ENCODE measurements around the gene STK24. TPM values are rescaled to one million over a fixed set of nuclear protein-coding genes. Genes with fewer than 3 reads are reported as not detected.

The STK24 gene
- total RNA-seq, 1 experiment from 2014 or later, result 51.2 TPM

GRCh38 chr13:98508685-98509084, 68.2 kb downstream of the STK24 start:
- Mint-ChIP-seq H3K27me3 (ENCODE audit: unreplicated experiment) (no peaks in the 10 kb centered on the region), H3K4me1 (ENCODE audit: low read depth, unreplicated experiment) (peaks cover 11% of the 10 kb centered on the region), H3K36me3 (ENCODE audit: insufficient read depth, unreplicated experiment) (no peaks in the 10 kb centered on the region), H3K4me3 (ENCODE audit: low read depth, unreplicated experiment) (no peak overlapping the region), H3K9me3 (ENCODE audit: low read depth, unreplicated experiment) (no peaks in the 10 kb centered on the region), H3K27ac (ENCODE audit: unreplicated experiment) (peak overlapping the region; percentile 52)
- CTCF ChIA-PET, result no interaction called here
- BruUV-seq (replicated peaks), result no TSS peak
- no peak for TF ChIP-seq CTCF (IDR thresholded peaks at IDR 0.05; ENCODE audit: unreplicated experiment)
- intact Hi-C loops (cut with micrococcal nuclease; ENCODE audit: unreplicated experiment), result no loop called here
- no peak for DNase-seq

- H3K4me3 Mint-ChIP-seq (ENCODE audit: low read depth, unreplicated experiment), result no peak overlapping the region
- no peaks in the 10 kb centered on the region for H3K27me3 Mint-ChIP-seq (ENCODE audit: unreplicated experiment)
- TF ChIP-seq CTCF (IDR thresholded peaks at IDR 0.05; ENCODE audit: unreplicated experiment), result no peak
- DNase-seq, result no peak
- peaks cover 11% of the 10 kb centered on the region for H3K4me1 Mint-ChIP-seq (ENCODE audit: low read depth, unreplicated experiment)
- CTCF ChIA-PET, result interaction anchor here (1.2 kb wide), 1 partner anchor 23 kb away, joined by 4 read pairs; no protein-coding TSS in a partner anchor
- peak overlapping the region; percentile 52 for H3K27ac Mint-ChIP-seq (ENCODE audit: unreplicated experiment)
- no peaks in the 10 kb centered on the region for H3K36me3 Mint-ChIP-seq (ENCODE audit: insufficient read depth, unreplicated experiment)
- intact Hi-C loops (cut with micrococcal nuclease; ENCODE audit: unreplicated experiment), result no loop called here
- BruUV-seq (replicated peaks), result no TSS peak
- no peaks in the 10 kb centered on the region for H3K9me3 Mint-ChIP-seq (ENCODE audit: low read depth, unreplicated experiment)
These were observed 68.6 kb downstream of the STK24 start for GRCh38 chr13:98508280-98508679.

- Mint-ChIP-seq H3K27ac (ENCODE audit: unreplicated experiment) (peak overlapping the region; percentile 72), H3K27me3 (ENCODE audit: unreplicated experiment) (no peaks in the 10 kb centered on the region), H3K4me1 (ENCODE audit: low read depth, unreplicated experiment) (peaks cover 11% of the 10 kb centered on the region), H3K9me3 (ENCODE audit: low read depth, unreplicated experiment) (no peaks in the 10 kb centered on the region), H3K36me3 (ENCODE audit: insufficient read depth, unreplicated experiment) (no peaks in the 10 kb centered on the region), H3K4me3 (ENCODE audit: low read depth, unreplicated experiment) (no peak overlapping the region)
- CTCF ChIA-PET, result interaction anchor here (1.2 kb wide), 1 partner anchor 22 kb away, joined by 4 read pairs; no protein-coding TSS in a partner anchor
- intact Hi-C loops (cut with micrococcal nuclease; ENCODE audit: unreplicated experiment), result no loop called here
- TF ChIP-seq CTCF (IDR thresholded peaks at IDR 0.05; ENCODE audit: unreplicated experiment), result no peak
- peak; percentile 58 for DNase-seq
- no TSS peak for BruUV-seq (replicated peaks)
These were observed 69.6 kb downstream of the STK24 start for GRCh38 chr13:98507282-98507797.

- Mint-ChIP-seq H3K36me3 (ENCODE audit: insufficient read depth, unreplicated experiment) (no peaks in the 10 kb centered on the region), H3K27ac (ENCODE audit: unreplicated experiment) (no peak overlapping the region), H3K9me3 (ENCODE audit: low read depth, unreplicated experiment) (no peaks in the 10 kb centered on the region), H3K4me3 (ENCODE audit: low read depth, unreplicated experiment) (no peak overlapping the region), H3K27me3 (ENCODE audit: unreplicated experiment) (no peaks in the 10 kb centered on the region), H3K4me1 (ENCODE audit: low read depth, unreplicated experiment) (peaks cover 11% of the 10 kb centered on the region)
- intact Hi-C loops (cut with micrococcal nuclease; ENCODE audit: unreplicated experiment), result no loop called here
- DNase-seq, result no peak
- BruUV-seq (replicated peaks), result no TSS peak
- no peak for TF ChIP-seq CTCF (IDR thresholded peaks at IDR 0.05; ENCODE audit: unreplicated experiment)
- CTCF ChIA-PET, result interaction anchor here (1.2 kb wide), 1 partner anchor 22 kb away, joined by 4 read pairs; no protein-coding TSS in a partner anchor
These were observed 70.1 kb downstream of the STK24 start for GRCh38 chr13:98506728-98507230.

Measured in Calu3 (cell line).